ENCODE measurements around the gene DCTPP1.

Gene DCTPP1

DNA sequence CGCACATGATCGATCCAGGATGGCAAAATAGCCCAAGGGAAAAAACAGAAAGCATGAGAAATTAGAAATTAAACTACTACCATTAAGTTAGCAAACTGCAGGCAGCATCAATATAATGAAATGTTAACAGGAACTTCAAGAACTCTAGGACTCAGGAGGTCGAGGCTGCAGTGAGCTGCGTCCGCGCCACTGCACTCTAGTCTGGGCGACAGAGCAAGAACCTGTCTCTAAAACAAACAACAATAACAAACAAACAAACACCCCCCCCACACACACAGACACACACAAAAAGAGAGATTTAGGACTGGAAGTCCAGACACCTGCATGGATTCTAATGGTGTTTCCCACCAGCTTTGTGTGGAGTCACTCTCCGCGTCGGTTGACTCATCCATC is 16.4 kb upstream of the DCTPP1 start:
- Histone ChIP-seq H3K36me3 (ENCODE audit: control insufficient read depth, insufficient read depth, low read length) (no peaks in the 10 kb centered on the region), H3K27ac (ENCODE audit: low read length) (no peak overlapping the region), H3K9me3 (ENCODE audit: control insufficient read depth, insufficient read depth, low read length) (no peaks in the 10 kb centered on the region), H3K27me3 (ENCODE audit: control insufficient read depth, insufficient read depth, low read length) (no peaks in the 10 kb centered on the region), H3K4me1 (ENCODE audit: control insufficient read depth, insufficient read depth, low read length) (no peaks in the 10 kb centered on the region; the same call in 1 of the 2 replicates), H3K4me3 (ENCODE audit: low read length) (no peak overlapping the region)
- no CpG with 5 or more reads among the region's 10 CpGs for WGBS (ENCODE audit: insufficient coverage, insufficient read length)
- no peak for DNase-seq (ENCODE audit: low read depth, low spot score)

DNA sequence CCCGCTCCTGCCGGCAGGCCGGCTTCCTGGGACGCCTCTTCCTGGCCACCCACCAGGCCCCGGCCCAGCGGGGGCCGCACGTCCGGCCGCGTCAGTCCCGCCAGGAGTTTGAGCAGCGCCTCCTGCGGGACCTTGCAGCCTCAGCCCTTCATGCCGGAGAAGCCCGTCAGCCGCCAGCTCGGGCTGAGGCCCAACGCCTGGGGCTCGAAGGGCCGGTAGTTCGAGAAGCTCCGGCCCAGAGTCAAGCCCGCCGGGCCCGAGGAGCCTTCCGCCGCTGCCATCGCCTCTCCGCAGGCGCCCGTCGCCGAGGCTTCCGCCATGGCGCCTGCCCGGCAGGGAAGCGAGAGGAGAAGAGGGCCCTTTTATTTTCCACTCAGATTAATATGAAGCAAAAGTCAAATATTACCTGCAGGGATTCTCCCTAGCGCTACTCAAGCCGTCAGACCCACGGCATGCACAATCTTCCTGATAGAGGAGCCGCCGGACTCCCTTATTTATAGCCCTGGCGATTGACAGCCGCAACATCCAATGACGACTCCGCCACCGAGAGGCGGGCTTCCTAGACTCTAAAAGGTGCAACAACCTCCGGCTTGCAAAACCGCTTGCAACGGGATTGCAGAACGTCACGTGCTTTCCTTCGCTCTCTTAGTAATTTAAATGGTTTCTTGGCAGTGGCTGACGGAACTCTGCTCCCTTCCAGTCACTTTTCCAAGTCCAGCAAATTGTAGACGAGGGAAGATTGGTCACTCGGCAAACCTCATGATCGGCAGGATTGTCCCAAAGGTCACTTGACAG is 15.8 kb upstream of the DCTPP1 start, which contains the start of gene SEPHS2:
TSS of gene SEPHS2 (minus strand) at position 467 of the 795 bp plus-strand sequence. CDS start at position 320, 147 bp downstream.
- peak; percentile 89 for DNase-seq (ENCODE audit: low read depth, low spot score)
- H3K4me3 ChIP-seq (ENCODE audit: low read length), result peak within 1 kb of the TSS; percentile 59
- H3K36me3 ChIP-seq (ENCODE audit: control insufficient read depth, insufficient read depth, low read length), result no peaks in the 10 kb centered on the region
- no CpG with 5 or more reads among the region's 59 CpGs for WGBS (ENCODE audit: insufficient coverage, insufficient read length)
- no peaks in the 10 kb centered on the region; the same call in 1 of the 2 replicates for H3K4me1 ChIP-seq (ENCODE audit: control insufficient read depth, insufficient read depth, low read length)
- no peak within 1 kb of the TSS for H3K27ac ChIP-seq (ENCODE audit: low read length)
- H3K27me3 ChIP-seq (ENCODE audit: control insufficient read depth, insufficient read depth, low read length), result no peaks in the 10 kb centered on the region
- H3K9me3 ChIP-seq (ENCODE audit: control insufficient read depth, insufficient read depth, low read length), result no peaks in the 10 kb centered on the region

DNA sequence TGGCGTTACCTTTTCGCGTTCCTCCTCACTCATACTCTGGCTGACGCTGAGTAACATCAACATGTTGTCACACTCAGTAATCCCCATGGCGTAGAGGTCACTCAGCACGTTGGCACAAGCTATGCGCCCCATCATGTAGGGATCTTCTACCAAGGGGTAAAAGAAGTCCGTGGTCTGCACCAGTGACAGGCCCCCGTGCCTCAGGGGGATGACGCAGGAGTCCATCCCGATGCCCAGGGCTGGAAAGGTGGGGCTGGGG is 15.2 kb upstream of the DCTPP1 start:
- Histone ChIP-seq H3K27ac (ENCODE audit: low read length) (no peak overlapping the region), H3K9me3 (ENCODE audit: control insufficient read depth, insufficient read depth, low read length) (no peaks in the 10 kb centered on the region), H3K4me3 (ENCODE audit: low read length) (peak overlapping the region; percentile 59; the same call in 1 of the 2 replicates), H3K36me3 (ENCODE audit: control insufficient read depth, insufficient read depth, low read length) (no peaks in the 10 kb centered on the region), H3K27me3 (ENCODE audit: control insufficient read depth, insufficient read depth, low read length) (no peaks in the 10 kb centered on the region), H3K4me1 (ENCODE audit: control insufficient read depth, insufficient read depth, low read length) (no peaks in the 10 kb centered on the region; the same call in 1 of the 2 replicates)
- no CpG with 5 or more reads among the region's 11 CpGs for WGBS (ENCODE audit: insufficient coverage, insufficient read length)
- DNase-seq (ENCODE audit: low read depth, low spot score), result no peak

DNA sequence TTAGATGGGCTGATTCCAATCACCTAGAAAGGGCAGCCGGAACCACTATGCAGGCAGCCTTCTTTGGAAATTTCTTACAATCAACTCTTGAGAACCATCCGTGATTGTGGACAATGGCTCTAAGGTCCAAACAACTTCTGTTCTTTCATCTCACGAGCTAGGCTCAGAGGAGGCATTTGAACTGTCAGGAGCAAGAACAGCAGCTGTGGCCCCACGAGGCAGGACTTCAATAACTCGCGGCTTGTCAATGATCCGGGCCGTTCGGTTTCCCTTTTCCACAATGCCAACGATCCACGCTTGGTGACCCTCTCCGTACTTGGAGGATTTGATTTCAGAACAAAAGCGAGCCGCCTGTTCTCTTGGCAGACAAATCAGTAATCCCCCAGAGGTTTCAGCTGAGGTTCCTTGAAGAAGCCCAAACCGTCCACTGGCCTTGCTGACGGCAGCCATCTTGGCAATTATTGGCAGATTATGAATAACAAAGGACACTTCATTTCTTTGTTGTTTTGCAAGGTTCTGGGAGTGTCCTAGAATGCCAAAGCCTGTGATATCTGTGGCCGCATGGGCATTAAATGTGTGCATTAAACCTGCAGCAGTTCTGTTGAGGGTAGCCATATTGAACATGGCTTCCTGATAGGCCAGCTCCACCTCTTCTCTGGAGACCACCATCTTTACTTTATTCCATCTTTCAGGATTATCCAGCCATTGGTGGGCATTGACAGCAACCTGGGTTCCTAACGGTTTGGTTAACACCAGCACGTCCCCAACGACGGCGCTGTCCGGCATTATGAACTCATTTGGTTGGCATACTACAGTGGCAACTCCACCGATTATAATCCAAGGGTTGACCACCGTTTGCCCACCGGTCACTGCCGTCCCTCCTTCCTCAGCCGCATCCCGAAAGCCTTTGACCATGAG is 14.7 kb upstream of the DCTPP1 start:
- WGBS (ENCODE audit: insufficient coverage, insufficient read length), result no CpG with 5 or more reads among the region's 29 CpGs
- H3K36me3 ChIP-seq (ENCODE audit: control insufficient read depth, insufficient read depth, low read length), result no peaks in the 10 kb centered on the region
- no peaks in the 10 kb centered on the region; the same call in 1 of the 2 replicates for H3K4me1 ChIP-seq (ENCODE audit: control insufficient read depth, insufficient read depth, low read length)
- peak overlapping the region; percentile 59; the same call in 1 of the 2 replicates for H3K4me3 ChIP-seq (ENCODE audit: low read length)
- no peak overlapping the region for H3K27ac ChIP-seq (ENCODE audit: low read length)
- no peaks in the 10 kb centered on the region for H3K27me3 ChIP-seq (ENCODE audit: control insufficient read depth, insufficient read depth, low read length)
- no peak for DNase-seq (ENCODE audit: low read depth, low spot score)
- H3K9me3 ChIP-seq (ENCODE audit: control insufficient read depth, insufficient read depth, low read length), result no peaks in the 10 kb centered on the region

DNA sequence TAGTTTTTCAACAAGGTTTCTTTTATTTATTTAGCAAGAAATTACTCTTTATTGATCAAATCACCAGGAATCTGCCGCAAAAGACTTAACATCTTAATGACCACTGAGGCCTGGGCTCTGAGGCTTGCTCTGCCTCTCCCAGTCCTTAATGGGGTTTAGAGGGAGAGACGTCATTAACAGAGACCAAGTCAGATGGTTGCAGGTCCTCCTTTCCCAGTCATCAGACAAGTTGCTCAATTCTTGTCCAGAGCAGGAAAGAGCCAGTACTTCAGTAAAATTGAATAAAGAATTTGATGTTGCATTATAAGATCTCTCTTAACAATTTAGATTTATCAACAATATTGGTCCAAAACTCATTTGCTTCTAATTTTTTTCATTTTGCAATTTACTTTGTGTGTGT is 13.8 kb upstream of the DCTPP1 start:
- Histone ChIP-seq H3K4me1 (ENCODE audit: control insufficient read depth, insufficient read depth, low read length) (no peaks in the 10 kb centered on the region; the same call in 1 of the 2 replicates), H3K9me3 (ENCODE audit: control insufficient read depth, insufficient read depth, low read length) (no peaks in the 10 kb centered on the region), H3K27ac (ENCODE audit: low read length) (no peak overlapping the region), H3K36me3 (ENCODE audit: control insufficient read depth, insufficient read depth, low read length) (no peaks in the 10 kb centered on the region), H3K4me3 (ENCODE audit: low read length) (no peak overlapping the region), H3K27me3 (ENCODE audit: control insufficient read depth, insufficient read depth, low read length) (no peaks in the 10 kb centered on the region)
- WGBS (ENCODE audit: insufficient coverage, insufficient read length), result no CpG with 5 or more reads among the region's 2 CpGs
- no peak for DNase-seq (ENCODE audit: low read depth, low spot score)

DNA sequence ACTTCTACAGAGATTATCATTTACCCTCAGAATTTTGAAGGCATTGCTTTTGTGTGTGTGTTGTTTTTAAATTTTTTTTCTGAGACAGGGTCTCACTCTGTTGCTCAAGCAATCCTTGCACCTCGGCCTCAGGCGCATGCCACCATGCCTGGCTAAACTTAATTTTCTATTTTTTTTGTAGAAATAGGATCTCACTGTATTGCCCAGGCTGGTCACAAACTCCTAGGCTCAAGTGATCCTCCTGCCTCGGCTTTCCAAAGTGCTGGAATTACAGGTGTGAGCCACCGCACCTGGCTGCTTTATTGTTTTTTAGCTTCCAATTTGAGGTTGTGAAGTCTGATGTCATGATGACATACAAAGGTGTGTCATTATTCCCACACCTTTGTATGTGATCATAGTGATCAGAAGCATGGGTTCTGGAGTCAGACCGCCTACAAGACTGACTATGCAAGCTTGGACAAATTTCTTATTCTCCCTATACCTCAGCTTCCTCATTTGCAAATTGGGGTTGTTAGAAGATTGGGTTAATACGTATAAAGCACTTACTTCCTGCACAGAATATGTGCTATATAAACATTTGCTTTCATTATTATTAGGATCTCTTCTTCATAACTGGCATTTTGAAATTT is 10.0 kb upstream of the DCTPP1 start:
- Histone ChIP-seq H3K4me1 (ENCODE audit: control insufficient read depth, insufficient read depth, low read length) (no peaks in the 10 kb centered on the region), H3K4me3 (ENCODE audit: low read length) (no peak overlapping the region), H3K9me3 (ENCODE audit: control insufficient read depth, insufficient read depth, low read length) (no peaks in the 10 kb centered on the region), H3K27me3 (ENCODE audit: control insufficient read depth, insufficient read depth, low read length) (no peaks in the 10 kb centered on the region), H3K36me3 (ENCODE audit: control insufficient read depth, insufficient read depth, low read length) (no peaks in the 10 kb centered on the region), H3K27ac (ENCODE audit: low read length) (no peak overlapping the region)
- DNase-seq (ENCODE audit: low read depth, low spot score), result no peak
- WGBS (ENCODE audit: insufficient coverage, insufficient read length), result no CpG with 5 or more reads among the region's 6 CpGs

DNA sequence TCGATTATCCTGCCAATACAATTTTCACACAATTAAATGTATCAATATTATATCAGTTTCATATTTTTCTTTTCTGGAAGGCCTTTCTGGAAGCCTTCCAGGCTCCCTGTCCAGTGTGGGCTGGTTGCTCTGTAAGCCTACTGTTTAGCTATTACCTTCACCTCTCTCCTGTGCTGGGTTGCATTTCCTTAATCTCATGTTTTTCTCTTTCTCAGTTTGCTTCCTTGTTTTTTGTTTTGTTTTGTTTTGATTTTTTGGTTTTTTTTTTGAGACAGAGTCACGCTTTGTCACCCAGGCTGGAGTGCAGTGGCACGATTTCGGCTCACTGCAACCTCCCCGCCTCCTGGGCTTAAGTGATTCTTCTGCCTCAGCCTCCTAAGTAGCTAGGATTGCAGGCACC is 9.0 kb upstream of the DCTPP1 start:
- 100% methylated on average over 1 of the region's 5 CpGs for WGBS (ENCODE audit: insufficient coverage, insufficient read length)
- Histone ChIP-seq H3K4me3 (ENCODE audit: low read length) (no peak overlapping the region), H3K27ac (ENCODE audit: low read length) (no peak overlapping the region), H3K4me1 (ENCODE audit: control insufficient read depth, insufficient read depth, low read length) (no peaks in the 10 kb centered on the region), H3K36me3 (ENCODE audit: control insufficient read depth, insufficient read depth, low read length) (no peaks in the 10 kb centered on the region), H3K27me3 (ENCODE audit: control insufficient read depth, insufficient read depth, low read length) (no peaks in the 10 kb centered on the region), H3K9me3 (ENCODE audit: control insufficient read depth, insufficient read depth, low read length) (no peaks in the 10 kb centered on the region)
- DNase-seq (ENCODE audit: low read depth, low spot score), result no peak

DNA sequence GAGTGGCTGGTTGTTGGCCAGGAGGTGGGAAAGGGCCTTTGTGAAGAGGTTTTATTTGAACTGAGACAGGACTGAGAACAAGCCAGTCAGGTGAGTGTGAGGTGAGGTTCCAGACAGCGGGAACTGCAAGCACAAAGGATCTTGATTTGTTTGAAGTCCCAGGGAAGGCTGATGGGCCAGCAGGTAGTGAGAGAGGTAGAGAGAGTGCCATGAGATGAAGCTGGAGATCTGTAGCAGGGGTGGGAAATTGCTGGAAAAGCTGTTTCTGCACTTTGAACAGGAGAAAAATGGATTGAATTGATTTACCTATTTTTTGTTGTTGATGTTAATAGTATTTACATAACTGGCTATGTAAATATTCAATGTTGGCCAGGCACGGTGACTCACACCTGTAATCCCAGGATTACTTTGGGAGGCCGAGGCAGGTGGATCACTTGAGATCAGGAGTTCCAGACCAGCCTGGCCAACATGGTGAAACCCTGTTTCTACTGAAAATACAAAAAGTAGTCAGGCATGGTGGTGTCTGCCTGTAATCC is 7.7 kb upstream of the DCTPP1 start:
- H3K9me3 ChIP-seq (ENCODE audit: control insufficient read depth, insufficient read depth, low read length), result no peaks in the 10 kb centered on the region
- no peaks in the 10 kb centered on the region for H3K4me1 ChIP-seq (ENCODE audit: control insufficient read depth, insufficient read depth, low read length)
- H3K36me3 ChIP-seq (ENCODE audit: control insufficient read depth, insufficient read depth, low read length), result no peaks in the 10 kb centered on the region
- DNase-seq (ENCODE audit: low read depth, low spot score), result no peak
- no peak overlapping the region for H3K4me3 ChIP-seq (ENCODE audit: low read length)
- WGBS (ENCODE audit: insufficient coverage, insufficient read length), result no CpG with 5 or more reads among the region's 3 CpGs
- H3K27ac ChIP-seq (ENCODE audit: low read length), result no peak overlapping the region
- H3K27me3 ChIP-seq (ENCODE audit: control insufficient read depth, insufficient read depth, low read length), result no peaks in the 10 kb centered on the region

DNA sequence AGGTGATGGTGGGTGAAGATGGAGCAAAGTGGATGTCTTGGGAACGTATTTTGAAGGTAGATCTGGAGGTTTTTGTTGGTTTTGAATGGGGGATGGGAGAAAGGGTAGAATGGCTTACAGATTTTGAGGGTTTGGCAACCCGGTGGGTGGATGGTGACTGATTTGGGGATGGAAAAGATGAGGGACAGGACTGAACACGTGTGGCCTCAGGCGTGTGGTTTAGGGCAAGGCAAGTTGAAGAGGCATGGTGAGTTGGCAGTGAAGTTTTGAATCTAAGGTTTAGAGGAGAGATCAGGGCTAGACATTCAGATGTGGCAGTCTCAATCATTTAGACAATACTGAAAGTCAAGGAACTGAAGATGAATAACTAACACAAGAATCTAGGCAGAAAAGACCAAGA is 5.0 kb upstream of the DCTPP1 start:
- H3K27ac ChIP-seq (ENCODE audit: low read length), result no peak overlapping the region

DNA sequence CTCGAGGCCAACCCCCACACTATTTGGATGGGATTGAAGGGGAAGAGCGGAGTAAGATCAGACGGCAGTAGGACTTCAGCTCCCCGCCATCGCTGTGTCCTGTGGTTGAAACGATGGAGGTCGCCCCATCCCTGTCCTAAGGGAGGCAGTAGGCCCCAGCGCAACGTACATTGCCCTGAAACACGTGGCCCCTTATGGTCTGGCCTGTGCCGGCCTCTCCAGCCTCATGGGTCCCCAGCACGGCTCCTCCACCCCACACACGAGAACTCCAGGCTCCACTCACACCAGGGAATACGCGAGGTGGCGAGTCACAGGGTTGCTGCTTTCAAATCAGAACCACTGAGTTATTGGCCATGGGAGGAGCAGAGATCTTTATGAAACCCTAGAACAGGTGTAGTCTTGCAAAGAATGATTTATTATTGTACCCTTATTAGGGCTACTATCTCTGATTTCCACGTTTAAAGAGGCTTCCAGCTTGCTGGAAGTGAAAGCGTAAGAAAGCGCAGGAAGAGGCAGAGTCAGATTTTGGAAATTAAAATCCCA is 669 bp upstream of the DCTPP1 start:
- Histone ChIP-seq H3K27ac (ENCODE audit: low read length) (no peak overlapping the region), H3K36me3 (ENCODE audit: control insufficient read depth, insufficient read depth, low read length) (peaks cover 6% of the 10 kb centered on the region; the same call in 1 of the 2 replicates), H3K27me3 (ENCODE audit: control insufficient read depth, insufficient read depth, low read length) (no peaks in the 10 kb centered on the region), H3K4me1 (ENCODE audit: control insufficient read depth, insufficient read depth, low read length) (peaks cover 4% of the 10 kb centered on the region; the same call in 1 of the 2 replicates), H3K9me3 (ENCODE audit: control insufficient read depth, insufficient read depth, low read length) (no peaks in the 10 kb centered on the region), H3K4me3 (ENCODE audit: low read length) (no peak overlapping the region)
- DNase-seq (ENCODE audit: low read depth, low spot score), result no peak
- no CpG with 5 or more reads among the region's 19 CpGs for WGBS (ENCODE audit: insufficient coverage, insufficient read length)

More for the DNA sequence above, 5.0 kb upstream of the DCTPP1 start:
- Histone ChIP-seq H3K4me3 (ENCODE audit: low read length) (no peak overlapping the region), H3K9me3 (ENCODE audit: control insufficient read depth, insufficient read depth, low read length) (no peaks in the 10 kb centered on the region), H3K36me3 (ENCODE audit: control insufficient read depth, insufficient read depth, low read length) (no peaks in the 10 kb centered on the region), H3K4me1 (ENCODE audit: control insufficient read depth, insufficient read depth, low read length) (peaks cover 2% of the 10 kb centered on the region; the same call in 1 of the 2 replicates), H3K27me3 (ENCODE audit: control insufficient read depth, insufficient read depth, low read length) (no peaks in the 10 kb centered on the region)
- WGBS (ENCODE audit: insufficient coverage, insufficient read length), result 100% methylated on average over 2 of the region's 4 CpGs
- no peak for DNase-seq (ENCODE audit: low read depth, low spot score)
